ENCODE measurements around the gene KRTAP5-10.
"Not testable (repeated sequence)": the region's sequence is repeated elsewhere in the genome, so short reads cannot be mapped to it uniquely, and the experiment has no call there.

KRTAP5-10 gene

DNA sequence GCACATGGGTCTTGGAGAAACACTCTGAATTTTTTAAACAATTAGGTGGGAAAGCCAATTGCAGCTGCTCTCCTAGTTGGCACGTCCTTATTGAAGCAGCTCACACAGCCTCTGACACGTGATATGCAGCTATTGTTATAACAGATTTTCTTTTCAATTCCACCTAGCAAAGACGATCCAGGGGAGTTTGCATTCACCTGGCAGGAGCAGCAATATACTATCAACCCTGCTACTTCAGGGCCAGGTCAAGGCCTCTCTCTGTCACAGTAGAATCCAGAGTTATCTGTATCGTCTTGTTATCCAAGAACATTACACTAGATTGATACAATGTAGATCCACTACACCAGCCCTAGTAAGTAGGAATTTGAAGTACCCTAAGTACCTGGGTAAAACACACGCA, 9.1 kb downstream of the KRTAP5-10 start:
- DNase-seq = no peak

DNA sequence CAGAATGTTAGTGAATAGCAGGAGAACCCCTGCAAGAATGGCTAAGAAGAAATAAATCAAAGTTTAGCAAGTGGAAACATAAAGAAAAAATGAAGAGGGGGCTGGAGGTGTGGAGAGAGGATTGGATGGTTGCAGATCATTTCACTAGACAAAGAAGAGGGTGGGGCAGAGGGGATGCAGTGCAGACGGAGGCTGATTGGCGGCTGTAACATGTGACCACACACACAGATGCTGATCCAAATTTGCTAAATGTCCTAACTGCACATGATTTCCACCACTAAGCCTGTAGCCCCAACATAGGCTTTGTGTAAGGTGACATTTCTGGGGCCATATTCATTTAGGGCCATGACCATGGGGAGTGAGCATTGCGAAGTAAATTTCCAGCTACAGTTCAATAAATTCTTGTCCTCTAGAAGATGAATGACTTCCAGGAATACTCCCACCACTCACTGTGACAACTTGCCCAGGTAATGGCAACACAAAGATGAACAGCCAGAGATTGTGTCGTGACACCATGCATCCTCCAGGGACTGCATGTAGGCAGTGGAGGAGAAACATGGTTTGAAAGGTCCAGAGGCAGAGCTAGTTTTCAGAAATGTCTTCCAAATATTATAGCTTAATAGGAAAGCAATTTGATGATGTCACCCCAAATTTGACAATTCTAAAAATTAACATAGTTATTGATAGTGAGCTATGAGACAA, 10.5 kb downstream of the KRTAP5-10 start:
- no peak for DNase-seq

DNA sequence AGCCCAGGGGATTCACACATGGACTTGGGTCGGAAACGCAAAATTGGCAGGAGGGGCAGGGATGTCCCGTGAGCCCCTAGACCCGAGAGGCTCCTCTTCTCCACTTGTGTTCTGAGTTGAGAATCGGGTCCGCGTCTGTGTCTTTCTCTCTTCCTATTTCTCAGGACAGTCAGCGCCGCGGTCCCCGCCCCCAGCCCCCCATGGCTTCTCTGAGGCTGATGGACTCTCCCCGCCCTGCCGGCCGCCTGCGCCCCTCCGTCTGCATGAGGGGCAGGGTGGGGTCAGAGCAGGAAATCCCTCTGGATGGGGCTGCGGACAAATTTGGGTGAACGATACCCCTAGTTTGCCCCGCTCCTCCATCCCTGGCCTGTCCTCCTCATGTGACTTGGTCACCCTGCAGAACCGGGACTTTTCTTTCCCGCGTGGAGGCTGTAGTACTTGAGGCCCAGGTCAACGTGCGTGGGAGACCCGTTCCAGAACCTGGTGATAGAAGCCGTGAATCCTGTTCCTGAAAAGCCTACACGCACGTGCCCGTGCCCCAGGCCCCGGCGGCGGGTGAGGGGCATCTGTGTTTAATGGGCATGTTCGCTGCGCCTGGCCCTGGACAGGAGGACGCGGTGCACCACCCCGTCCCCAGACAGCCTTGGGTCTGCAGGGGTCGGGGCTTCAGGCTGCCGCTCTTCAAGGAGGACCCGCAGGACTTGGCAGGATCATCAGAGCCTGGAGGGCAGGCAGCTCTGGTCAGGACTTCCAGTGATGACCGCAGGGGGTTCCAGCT, 11.5 kb downstream of the KRTAP5-10 start:
- DNase-seq = not testable (repeated sequence)

DNA sequence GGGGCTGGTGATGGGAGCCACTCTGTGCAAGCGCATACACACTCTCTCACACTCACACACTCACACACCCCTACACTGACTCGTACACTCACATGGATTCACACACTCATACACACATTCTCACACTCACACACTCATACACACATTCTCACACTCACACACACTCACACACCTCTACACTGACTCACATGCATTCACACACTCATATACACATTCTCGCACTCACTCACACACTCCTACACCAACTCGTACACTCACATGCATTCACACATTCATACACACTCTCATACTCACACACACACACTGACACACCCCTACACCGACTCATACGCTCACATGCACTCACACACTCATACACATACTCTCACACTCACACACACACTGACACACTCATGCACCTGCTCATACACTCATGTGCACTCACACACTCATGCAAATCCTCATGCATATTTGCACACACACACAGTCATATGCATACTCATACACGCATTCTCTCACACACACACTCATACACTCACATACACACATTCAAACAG, 12.2 kb downstream of the KRTAP5-10 start:
- DNase-seq = no peak

DNA sequence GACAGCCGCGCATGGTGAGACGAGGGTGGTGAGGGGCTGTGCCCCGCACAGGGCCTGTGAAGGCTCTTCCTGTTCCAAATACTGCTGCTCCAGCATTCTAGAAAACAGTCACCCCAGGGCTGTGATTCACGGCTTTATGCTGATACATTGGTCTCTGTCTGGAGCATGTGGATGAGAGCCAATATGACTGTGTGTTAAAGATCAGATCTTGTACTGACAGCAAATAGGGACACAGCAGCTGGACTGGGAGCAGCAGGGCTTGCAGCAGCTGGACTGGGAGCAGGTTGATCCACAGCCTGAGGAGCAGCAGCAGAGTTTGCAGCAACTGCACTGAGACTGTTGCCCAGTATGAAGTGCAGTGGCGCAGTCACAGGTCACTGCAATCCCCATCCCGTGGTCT, 14.2 kb downstream of the KRTAP5-10 start:
- not testable (repeated sequence) for DNase-seq

DNA sequence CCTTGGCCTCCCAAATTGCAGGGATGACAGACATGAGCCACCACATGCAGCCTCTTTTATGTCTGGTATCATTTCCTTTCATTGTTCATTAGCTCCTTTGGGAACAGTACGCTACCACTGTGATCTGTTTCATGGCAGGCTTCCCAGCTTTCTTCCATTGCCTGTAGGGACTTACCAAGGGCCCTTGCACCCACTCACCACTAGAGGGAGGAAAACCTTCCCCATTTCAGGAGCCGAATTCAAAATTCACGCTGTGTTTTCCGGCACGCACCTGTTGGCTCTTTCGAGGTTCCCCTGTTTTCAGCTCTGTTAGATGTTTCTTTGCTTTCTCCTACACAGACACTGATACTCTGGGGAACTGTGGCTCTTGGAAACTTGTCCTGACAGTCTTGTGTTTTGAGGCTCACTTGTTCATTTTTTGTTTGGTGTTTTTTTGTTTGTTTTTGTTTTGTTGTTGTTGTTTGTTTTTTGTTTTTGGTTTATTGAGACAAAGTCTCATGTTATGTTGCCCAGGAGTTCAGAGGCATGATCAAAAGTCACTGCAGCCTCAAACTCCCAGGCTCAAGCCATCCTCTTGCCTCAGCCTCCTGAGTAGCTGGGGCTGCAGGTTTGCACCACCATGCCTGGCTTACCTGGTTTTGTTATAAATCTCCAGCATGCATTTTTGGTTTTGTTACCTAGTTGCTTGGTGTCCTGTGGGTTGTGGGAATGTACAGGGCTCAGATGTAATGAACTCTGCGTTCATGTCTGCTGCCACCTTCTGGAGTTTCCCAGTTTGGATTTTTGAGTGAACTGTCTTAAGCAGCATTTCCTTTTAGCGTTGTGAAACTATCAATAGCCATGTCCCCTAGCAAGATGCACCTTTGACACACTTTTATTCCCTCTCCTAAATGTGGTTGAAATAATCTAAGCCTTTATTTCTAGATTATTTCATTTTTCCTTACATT, 15.0 kb downstream of the KRTAP5-10 start:
- DNase-seq = peak; percentile 74 to 83

DNA sequence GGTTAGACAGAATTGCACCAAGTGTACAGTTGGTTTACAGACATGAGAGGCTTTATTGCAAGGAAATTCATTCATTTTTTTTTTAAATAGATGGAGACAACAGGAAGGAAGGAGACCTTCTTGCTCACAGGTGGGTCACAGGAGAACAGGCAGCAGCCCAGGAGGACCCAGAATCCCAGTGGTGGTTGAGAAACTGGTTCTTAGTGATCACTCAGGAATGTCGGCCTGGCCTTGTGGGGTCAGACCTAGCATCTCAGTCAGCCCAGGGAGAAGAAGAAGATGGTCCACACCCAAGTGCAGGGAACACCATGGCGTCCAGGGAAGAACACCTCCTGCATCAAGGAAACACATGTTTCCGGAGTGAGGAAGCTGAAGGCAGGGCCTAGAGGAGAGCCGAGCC, 16.5 kb downstream of the KRTAP5-10 start:
- no peak for DNase-seq

DNA sequence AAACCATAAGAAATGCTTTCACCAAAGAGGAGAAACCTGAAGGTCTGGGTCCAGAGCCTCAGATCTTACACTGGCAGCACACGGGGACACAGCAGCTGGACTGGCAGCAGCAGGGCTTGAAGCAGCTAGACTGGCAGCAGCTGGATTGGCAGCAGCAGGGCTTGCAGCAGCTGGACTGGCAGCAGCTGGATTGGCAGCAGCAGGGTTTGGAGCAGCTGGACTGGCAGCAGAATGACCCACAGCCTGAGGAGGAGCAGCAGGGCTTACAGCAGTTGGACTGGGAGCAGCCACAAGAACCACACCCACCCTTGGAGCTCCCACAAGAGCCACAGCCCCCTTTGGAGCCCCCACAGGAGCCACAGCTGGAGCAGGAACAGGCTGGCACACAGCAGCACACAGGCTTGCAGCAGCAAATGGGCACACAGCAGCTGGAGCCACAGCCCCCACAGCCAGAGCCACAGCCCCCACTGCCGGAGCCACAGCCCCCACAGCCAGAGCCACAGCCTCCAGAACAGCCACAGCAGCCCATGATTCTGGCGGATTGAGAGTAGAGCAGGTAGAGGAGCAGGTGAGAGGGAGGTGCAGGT, 17.0 kb downstream of the KRTAP5-10 start, which contains the start of gene KRTAP5-11:
Gene KRTAP5-11, minus strand, starts transcription at position 567 of the 587 bp plus-strand sequence. Its CDS starts 38 bp downstream, at position 529.
- DNase-seq = no peak

DNA sequence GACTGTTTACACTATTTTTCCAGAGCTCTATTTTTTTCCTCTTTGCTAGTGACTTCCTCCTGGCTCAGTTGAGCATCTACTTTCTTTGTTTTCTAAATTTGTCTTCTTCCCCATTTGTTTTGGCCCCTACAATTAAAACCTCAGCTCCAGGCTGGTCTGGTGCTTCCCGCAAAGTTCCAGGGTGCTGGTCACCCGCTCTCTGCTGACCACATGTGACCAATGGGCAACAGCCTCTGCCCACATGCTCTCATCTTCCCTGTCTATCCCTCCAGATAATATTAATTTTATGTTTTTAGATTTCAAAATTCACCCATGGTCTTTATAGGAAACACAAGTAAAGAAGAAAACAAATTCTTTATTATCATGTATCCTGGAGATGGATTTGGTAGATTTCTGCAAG, 17.6 kb downstream of the KRTAP5-10 start:
- DNase-seq = not testable (repeated sequence)

DNA sequence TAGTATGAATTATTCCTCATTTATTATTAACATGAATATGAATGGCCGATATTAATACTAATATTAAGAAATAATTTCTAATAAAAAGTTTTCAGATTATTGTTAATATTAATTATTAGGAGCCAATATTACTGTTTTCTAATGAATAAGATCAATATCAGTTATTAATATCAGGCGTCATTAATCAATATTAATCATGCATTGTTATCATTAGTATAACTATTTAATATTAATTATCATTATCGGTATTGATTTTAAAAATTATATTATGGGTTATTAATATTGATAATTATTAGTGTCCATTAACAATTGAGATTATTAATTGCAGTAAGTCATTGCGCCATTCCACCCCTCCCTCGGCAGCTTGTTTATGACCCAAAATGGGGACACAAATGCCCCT, 20.3 kb downstream of the KRTAP5-10 start:
- not testable (repeated sequence) for DNase-seq

DNA sequence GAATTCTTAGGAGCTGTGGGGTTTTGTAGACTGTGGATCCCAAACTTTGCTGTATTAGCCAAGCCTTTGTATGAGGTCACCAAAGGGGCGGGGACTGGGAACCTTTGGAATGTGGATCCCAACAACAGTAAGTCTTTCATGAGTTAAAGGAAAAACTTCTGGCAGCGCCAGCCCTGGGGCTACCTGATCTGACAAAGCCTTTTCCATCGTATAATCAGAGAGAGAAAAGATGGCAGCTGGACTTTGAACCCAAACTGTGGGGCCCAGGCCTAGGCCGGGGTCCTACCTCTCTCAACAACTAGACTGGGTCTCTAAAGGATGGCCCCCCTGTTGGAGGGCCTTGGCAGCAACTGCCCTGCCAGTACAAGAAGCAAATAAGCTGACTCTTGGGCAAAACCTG, 23.0 kb downstream of the KRTAP5-10 start:
- not testable (repeated sequence) for DNase-seq

DNA sequence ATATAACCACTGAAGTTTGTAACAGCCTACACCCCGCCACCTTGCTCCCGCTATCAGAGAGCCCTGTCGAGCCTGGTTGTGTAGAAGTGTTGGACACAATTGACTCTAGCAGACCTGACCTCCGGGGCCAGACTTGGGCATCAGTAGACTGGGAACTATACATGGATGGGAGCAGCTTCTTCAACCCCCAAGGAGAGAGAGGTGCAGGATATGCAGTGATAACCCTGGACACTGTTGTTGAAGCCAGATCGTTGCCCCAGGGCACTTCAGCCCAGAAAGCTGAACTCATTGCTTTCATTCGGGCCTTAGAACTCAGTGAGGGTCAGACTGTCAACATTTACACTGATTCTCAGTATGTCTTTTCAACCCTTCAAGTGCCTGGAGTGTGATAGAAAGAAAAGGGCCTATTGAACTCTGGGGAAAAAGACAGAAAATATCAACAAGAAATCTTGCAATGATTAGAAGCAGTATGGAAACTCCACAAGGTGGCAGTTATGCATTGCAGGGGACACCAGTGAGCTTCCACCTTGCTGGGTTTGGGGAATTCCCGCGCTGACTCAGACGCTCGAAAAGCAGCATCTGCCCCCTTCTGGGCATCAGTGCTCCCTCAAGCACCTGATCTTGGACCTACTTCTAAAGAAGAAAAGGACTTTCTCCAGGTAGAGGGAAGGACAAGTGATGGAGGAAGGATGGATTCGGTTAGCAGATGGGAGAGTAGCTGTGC, 23.6 kb downstream of the KRTAP5-10 start:
- not testable (repeated sequence) for DNase-seq

DNA sequence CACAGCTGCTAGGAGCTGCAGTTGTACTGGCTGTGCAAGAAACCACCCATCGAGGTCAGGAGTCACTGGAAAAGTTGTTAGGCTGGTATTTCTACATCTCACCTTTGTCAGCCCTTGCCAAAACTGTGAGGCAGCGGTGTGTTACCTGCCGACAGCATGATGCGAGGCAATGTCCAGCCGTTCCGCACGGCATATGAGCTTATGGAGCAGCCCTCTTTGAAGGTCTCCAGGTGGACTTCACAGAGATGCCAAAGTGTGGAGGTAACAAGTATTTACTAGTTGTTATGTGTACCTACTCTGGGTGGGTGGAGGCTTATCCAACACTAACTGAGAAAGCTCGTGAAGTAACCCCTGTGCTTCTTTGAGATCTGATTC, 24.2 kb downstream of the KRTAP5-10 start:
- DNase-seq = not testable (repeated sequence)

DNA sequence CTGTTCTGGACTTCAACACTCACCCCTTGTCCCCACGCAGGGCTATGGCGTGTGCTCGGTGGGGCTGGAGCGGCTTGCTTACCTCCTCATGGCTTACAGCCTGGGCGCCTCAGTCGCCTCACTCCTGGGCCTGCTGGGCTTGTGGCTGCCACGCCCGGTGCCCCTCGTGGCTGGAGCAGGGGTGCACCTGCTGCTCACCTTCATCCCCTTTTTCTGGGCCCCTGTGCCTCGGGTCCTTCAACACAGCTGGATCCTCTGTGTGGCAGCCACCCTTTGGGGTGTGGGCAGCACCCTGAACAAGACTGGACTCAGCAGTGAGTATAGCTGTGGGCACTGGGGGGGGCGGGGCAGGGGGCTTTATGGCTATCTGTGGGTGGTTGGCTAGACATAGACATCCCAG, 37.9 kb downstream of the KRTAP5-10 start:
- not testable (repeated sequence) for DNase-seq

DNA sequence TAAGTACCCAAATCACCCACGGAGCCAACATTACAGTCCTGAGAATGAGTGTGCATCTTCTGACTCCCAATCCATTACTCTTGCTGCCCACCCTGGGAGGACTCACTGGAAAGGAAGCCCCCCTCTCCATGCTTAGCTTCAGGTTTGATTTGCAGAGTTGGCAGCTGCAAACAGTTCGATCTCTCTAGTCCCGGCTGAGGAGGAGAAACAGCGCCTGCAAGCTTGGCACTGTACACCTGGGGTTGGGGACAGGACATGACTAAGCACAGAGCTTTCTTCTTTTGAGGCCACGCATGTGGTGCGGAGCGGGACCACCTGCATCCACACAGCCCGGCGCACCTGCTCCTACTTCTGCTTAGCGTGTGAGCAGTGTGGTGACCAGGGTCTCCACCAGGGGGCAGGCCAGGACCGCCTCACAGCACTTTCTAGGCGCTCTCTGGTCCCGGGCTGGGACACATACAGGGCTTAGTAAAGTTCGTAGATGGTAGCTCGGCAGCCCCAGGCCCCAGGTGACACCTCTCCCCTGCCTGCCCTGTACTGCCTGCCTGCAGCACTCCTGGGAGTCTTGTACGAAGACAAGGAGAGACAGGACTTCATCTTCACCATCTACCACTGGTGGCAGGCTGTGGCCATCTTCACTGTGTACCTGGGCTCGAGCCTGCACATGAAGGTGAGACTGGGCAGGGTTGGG, 39.6 kb downstream of the KRTAP5-10 start:
- DNase-seq = not testable (repeated sequence)

DNA sequence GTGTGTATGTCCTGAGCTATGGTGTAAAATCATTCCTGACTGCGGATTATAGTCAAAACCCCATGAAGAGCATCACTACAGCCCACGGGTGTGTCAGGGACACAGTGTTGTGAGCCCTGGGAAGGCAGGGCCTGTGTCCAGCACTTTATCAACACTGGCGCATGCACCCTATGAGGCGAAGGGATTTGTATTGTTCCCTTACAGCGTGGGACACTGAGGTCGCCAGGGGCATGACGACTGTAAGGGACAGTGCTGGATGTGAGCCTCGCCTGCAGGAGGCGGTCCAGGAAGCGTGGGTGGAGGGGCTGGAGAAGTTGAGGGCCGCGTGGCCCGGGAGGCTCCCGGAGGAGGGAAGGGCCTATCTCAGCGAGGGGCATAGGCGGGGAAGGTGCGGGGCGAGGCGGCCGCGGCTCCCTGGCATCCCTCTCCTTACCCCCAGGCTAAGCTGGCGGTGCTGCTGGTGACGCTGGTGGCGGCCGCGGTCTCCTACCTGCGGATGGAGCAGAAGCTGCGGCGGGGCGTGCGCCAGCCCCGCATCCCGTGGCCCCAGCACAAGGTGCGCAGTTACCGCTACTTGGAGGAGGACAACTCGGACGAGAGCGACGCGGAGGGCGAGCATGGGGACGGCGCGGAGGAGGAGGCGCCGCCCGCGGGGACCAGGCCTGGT, 41.6 kb downstream of the KRTAP5-10 start:
- DNase-seq = not testable (repeated sequence)

DNA sequence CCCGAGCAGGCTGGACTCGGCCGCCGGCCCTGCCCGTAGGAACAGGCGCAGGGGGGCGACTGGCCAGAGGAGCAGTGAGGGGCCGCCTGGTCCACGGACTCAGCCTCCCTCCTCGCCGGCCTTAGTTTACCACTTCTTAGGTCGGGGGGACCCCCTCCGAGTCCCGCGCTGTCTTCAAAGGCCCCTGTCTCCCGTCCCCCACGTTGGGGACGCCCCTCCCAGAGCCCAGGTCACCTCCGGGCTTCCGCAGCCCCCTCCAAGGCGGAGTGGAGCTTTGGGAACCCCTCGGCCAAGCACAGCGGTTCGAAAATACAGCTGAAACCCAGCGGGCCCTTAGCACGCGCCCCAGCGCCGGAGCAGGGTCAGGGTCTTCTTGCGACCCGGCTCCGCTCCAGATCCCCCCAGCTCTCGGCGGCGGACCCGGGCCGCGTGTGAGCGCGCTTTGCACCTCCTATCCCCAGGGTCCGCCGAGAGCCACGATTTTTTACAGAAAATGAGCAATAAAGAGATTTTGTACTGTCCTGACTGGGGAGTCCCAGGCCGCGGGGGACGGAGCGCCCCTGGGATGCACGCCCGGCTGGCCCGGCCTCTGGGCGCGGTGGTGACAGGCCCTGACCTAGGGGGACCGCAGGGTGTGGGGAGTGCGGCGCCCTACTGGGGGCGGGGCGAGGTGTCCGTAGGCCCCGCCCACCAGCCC, 42.3 kb downstream of the KRTAP5-10 start:
- DNase-seq = not testable (repeated sequence)

DNA sequence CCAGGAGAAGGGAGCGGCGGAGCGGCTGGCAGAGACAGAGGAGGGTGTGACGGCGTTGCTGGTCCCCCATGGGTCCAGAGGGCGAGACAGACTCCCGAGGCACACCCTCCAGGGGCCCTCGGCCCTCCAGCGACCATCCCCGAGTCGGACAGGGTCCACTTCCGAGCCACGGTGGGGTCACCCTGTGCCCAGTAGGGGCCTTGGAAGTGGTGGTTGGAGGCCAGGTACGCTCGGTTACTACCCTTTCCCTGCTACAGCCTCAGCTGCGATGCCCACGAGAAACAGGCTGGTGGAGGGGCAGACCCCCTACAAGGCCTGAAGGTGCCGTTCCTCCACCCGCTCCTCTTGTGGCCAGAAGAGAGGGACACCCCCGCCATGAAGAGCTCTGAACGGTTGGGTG, 42.9 kb downstream of the KRTAP5-10 start:
- DNase-seq = not testable (repeated sequence)

DNA sequence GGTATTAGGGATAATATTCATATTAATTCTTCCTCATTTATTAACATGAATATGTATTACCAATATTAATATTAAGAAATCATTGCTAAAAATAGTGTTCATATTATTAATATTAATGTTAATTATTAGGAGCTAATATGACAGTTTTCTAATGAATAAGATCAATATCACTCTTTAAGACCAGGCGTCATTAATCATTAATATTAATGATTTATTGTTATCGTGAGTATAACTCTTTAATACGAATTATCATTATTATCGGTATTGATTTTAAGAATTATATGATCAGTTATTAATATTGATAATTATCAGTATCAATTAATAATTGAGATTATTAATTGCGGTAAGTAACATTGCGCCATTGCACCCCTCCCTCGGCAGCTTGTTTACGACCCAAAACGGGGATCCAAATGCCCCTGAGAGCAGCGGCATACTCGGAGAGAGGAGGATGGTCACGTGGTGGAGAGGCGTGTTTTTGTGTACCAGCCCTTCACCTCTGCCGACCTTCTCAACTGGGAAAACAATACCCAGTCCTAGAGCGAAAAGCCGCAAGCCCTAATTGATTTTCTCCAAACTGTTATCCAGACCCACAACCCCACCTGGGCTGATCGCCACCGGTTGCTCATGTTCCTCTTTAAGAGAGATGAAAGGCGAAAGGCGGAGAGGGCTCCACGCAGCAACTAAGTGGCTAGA, 46.0 kb downstream of the KRTAP5-10 start:
- not testable (repeated sequence) for DNase-seq

All from SHP77 (cell line).